ENCODE measurements around the gene ARHGEF37. TPM values are rescaled to one million over a fixed set of nuclear protein-coding genes. Genes with fewer than 3 reads are reported as not detected.

The ARHGEF37 gene
- total and polyA plus RNA-seq, 2 of the 8 experiments (the other 6 are each of a cell fraction or from before 2014, with no cell fraction given): 0.21 to 0.48 TPM

- Histone ChIP-seq H3K23ac (ENCODE audit: insufficient read length) (no peak overlapping the region), H4K8ac (ENCODE audit: extremely low read depth, insufficient read depth, low read length) (no peak overlapping the region), H3K56ac (replicated peaks; ENCODE audit: insufficient read length, low read depth, low read length) (no peak overlapping the region), H3K9ac (replicated peaks in 1 of 4; ENCODE audit: extremely low read depth in 1 of 4, low read depth in 3 of 4, low read length in 3 of 4) (no peak overlapping the region), H4K5ac (ENCODE audit: insufficient read length, low read depth, low read length) (no peak overlapping the region), H3K9me3 (ENCODE audit: insufficient read depth in 2 of 2, low read depth in 1 of 2, low read length in 1 of 2) (no peaks in the 10 kb centered on the region), H3K4me1 (replicated peaks in 1 of 4; ENCODE audit: control insufficient read depth in 3 of 4, insufficient read depth in 4 of 4, low read length in 3 of 4) (peaks cover 0 to 4% (median 1%) of the 10 kb centered on the region in 4 experiments; a peak in 3 of 7 replicates), H2BK20ac (ENCODE audit: low read length) (no peak overlapping the region), H2BK12ac (ENCODE audit: low read depth, low read length) (no peak overlapping the region), H2BK120ac (replicated peaks; ENCODE audit: low read depth, low read length) (no peak overlapping the region), H3K27ac (ENCODE audit: low read depth, low read length) (no peak overlapping the region), H3K4me2 (ENCODE audit: insufficient read depth in 1 of 2, low read depth in 2 of 2, low read length in 2 of 2) (no peak overlapping the region), H2AFZ (ENCODE audit: low read length) (no peak overlapping the region), H3K36me3 (ENCODE audit: control insufficient read depth in 2 of 4, insufficient read depth in 4 of 4, low read length in 3 of 4) (no peaks in the 10 kb centered on the region), H3K14ac (ENCODE audit: insufficient read length) (no peak overlapping the region), H2AK5ac (ENCODE audit: low read depth, low read length) (no peak overlapping the region), H2BK5ac (ENCODE audit: low read depth, low read length) (no peak overlapping the region), H3K23me2 (ENCODE audit: low read depth, low read length) (peaks cover 3% of the 10 kb centered on the region; the same call in 1 of the 2 replicates), H4K20me1 (replicated peaks in 1 of 2; ENCODE audit: control insufficient read depth in 1 of 2, insufficient read depth in 2 of 2, low read length in 2 of 2) (no peaks in the 10 kb centered on the region), H3K4ac (replicated peaks; ENCODE audit: insufficient read length, low read depth, low read length) (no peak overlapping the region), H4K91ac (replicated peaks; ENCODE audit: insufficient read length, low read length) (no peak overlapping the region), H2BK15ac (ENCODE audit: low read length) (no peak overlapping the region), H3K18ac (ENCODE audit: extremely low read depth, low read length) (no peak overlapping the region), H3K79me1 (ENCODE audit: low read depth, low read length) (no peaks in the 10 kb centered on the region), H3K79me2 (ENCODE audit: control insufficient read depth in 1 of 2, insufficient read depth in 2 of 2, low read length in 2 of 2) (no peaks in the 10 kb centered on the region), H3K27me3 (replicated peaks in 1 of 4; ENCODE audit: control insufficient read depth in 3 of 4, extremely low read depth in 1 of 4, insufficient read depth in 3 of 4, low read length in 3 of 4) (peaks cover 0 to 10% (median 7%) of the 10 kb centered on the region in 4 experiments; a peak in 5 of 7 replicates), H3K4me3 (ENCODE audit: extremely low read depth in 1 of 4, insufficient read depth in 2 of 4, low read depth in 3 of 4, low read length in 4 of 4) (no peak overlapping the region)
- DNase-seq (ENCODE audit: low read depth in 1 of 2, low spot score in 2 of 2) (no peak), FAIRE-seq (no peak)
- CTCF ChIA-PET (ENCODE audit: partially characterized antibody): interaction anchor here (0.6 to 1.9 kb wide), 9 partner anchors 33 to 208 kb away, joined by 3 to 7 read pairs (median 4); no protein-coding TSS in a partner anchor
- WGBS, 2 experiments (ENCODE audit: extremely low coverage in 1 of 2, insufficient coverage in 1 of 2, insufficient read length in 1 of 2, insufficient replicate concordance in 2 of 2, low coverage in 1 of 2, low lambda C conversion rate in 2 of 2, missing lambda C conversion rate in 1 of 2): 88% methylated on average over 3 of the region's 3 CpGs; no CpG with 5 or more reads in 1 of the 2 experiments
- no peak for TF ChIP-seq ZNF274 (IDR thresholded peaks at IDR 0.05; ENCODE audit: borderline replicate concordance, extremely low read depth, low read length)
- TF ChIP-seq TAF7 (optimal IDR thresholded peaks at IDR 0.05; ENCODE audit: borderline replicate concordance, low read depth, low read length): no peak
- POLR2A ChIA-PET (ENCODE audit: partially characterized antibody): interaction anchor here (1.1 to 1.3 kb wide), 2 partner anchors 20 to 24 kb away, joined by 3 read pairs; no protein-coding TSS in a partner anchor
Observed at GRCh38 chr5:149576021-149576420, 5.3 kb upstream of the ARHGEF37 start.
